HepG2 (cell line): ENCODE results near the gene TWF1.
"Not testable (repeated sequence)": the region's sequence is repeated elsewhere in the genome, so short reads cannot be mapped to it uniquely, and the experiment has no call there.

ENCODE experiments used
- BHLHE40 ChIP-seq: IDR thresholded peaks from 2 replicates; pipeline ENCODE4 v1.6.1; 2011; ENCODE audit warnings: low read length, improper control_type of control experiment
- MAFK ChIP-seq, 2 experiments: IDR thresholded peaks in 1 of 2; conservative IDR thresholded peaks in 1 of 2; 2 replicates each; pipeline ENCODE4 v1.6.1; 2011; ENCODE audit warnings: improper control_type of control experiment in 2 of 2, low read length in 2 of 2
- RNF2 ChIP-seq: fragments of 450-650 bp; conservative IDR thresholded peaks from 2 replicates; pipeline ENCODE4 v1.6.1; 2016; ENCODE audit warnings: low read depth
- ZNF180 ChIP-seq: sonication (generic); formaldehyde crosslinking; IDR thresholded peaks from 2 replicates; pipeline ENCODE4 v1.4.0; 2020; ENCODE audit warnings: low read depth, missing genetic modification reagents, borderline replicate concordance
- ZNF24 ChIP-seq: fragments of 450-650 bp; IDR thresholded peaks from 2 replicates; pipeline ENCODE4 v1.6.1; 2017; ENCODE audit warnings: antibody characterized with exemption, mild to moderate bottlenecking
- TF ChIP-seq, protein P1 (sequence below): sonication (generic); formaldehyde crosslinking; IDR thresholded peaks from 2 replicates; pipeline ENCODE4 v1.5.0; 2020; ENCODE audit warnings: mild to moderate bottlenecking, missing genetic modification reagents, moderate library complexity
- TF ChIP-seq, protein P2 (sequence below): sonication (generic); formaldehyde crosslinking; IDR thresholded peaks from 2 replicates; pipeline ENCODE4 v1.4.0; 2020; ENCODE audit warnings: mild to moderate bottlenecking, missing genetic modification reagents
- TF ChIP-seq, protein P3 (sequence below): sonication (generic); formaldehyde crosslinking; IDR thresholded peaks from 2 replicates; pipeline ENCODE4 v1.4.0; 2020; ENCODE audit warnings: mild to moderate bottlenecking, missing genetic modification reagents
- TF ChIP-seq, protein P4 (sequence below): sonication (generic); formaldehyde crosslinking; IDR thresholded peaks from 2 replicates; pipeline ENCODE4 v1.8.0; 2022; ENCODE audit warnings: mild to moderate bottlenecking, missing genetic modification reagents, moderate library complexity
- TF ChIP-seq, protein P5 (sequence below): sonication (generic); formaldehyde crosslinking; IDR thresholded peaks from 2 replicates; pipeline ENCODE4 v1.4.0; 2020; ENCODE audit warnings: missing genetic modification reagents
- TF ChIP-seq, protein P6 (sequence below): sonication (generic); formaldehyde crosslinking; IDR thresholded peaks from 2 replicates; pipeline ENCODE4 v1.8.0; 2023; ENCODE audit warnings: mild to moderate bottlenecking, missing genetic modification reagents

DNA sequence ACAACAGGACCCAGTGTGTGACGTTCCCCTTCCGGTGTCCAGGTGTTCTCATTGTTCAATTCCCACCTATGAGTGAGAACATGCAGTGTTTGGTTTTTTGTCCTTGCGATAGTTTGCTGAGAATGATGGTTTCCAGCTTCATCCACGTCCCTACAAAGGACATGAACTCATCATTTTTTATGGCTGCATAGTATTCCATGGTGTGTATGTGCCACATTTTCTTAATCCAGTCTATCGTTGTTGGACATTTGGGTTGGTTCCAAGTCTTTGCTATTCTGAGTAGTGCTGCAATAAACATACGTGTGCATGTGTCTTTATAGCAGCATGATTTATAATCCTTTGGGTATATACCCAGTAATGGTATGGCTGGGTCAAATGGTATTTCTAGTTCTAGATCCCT lies 54.8 kb downstream of the TWF1 start:
- TF ChIP-seq, protein P1, sequence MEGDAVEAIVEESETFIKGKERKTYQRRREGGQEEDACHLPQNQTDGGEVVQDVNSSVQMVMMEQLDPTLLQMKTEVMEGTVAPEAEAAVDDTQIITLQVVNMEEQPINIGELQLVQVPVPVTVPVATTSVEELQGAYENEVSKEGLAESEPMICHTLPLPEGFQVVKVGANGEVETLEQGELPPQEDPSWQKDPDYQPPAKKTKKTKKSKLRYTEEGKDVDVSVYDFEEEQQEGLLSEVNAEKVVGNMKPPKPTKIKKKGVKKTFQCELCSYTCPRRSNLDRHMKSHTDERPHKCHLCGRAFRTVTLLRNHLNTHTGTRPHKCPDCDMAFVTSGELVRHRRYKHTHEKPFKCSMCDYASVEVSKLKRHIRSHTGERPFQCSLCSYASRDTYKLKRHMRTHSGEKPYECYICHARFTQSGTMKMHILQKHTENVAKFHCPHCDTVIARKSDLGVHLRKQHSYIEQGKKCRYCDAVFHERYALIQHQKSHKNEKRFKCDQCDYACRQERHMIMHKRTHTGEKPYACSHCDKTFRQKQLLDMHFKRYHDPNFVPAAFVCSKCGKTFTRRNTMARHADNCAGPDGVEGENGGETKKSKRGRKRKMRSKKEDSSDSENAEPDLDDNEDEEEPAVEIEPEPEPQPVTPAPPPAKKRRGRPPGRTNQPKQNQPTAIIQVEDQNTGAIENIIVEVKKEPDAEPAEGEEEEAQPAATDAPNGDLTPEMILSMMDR (CRISPR knock-in tag), result not testable (repeated sequence)
- not testable (repeated sequence) for TF ChIP-seq ZNF180 (CRISPR knock-in tag); BHLHE40; RNF2; MAFK (conservative IDR thresholded peaks at IDR 0.05 in 1 of 2, IDR thresholded peaks at IDR 0.05 in 1 of 2; ENCODE audit: low read length in 2 of 2); ZNF24
- TF ChIP-seq, protein P2, sequence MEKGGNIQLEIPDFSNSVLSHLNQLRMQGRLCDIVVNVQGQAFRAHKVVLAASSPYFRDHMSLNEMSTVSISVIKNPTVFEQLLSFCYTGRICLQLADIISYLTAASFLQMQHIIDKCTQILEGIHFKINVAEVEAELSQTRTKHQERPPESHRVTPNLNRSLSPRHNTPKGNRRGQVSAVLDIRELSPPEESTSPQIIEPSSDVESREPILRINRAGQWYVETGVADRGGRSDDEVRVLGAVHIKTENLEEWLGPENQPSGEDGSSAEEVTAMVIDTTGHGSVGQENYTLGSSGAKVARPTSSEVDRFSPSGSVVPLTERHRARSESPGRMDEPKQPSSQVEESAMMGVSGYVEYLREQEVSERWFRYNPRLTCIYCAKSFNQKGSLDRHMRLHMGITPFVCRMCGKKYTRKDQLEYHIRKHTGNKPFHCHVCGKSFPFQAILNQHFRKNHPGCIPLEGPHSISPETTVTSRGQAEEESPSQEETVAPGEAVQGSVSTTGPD (CRISPR knock-in tag), result not testable (repeated sequence)
- TF ChIP-seq, protein P3, sequence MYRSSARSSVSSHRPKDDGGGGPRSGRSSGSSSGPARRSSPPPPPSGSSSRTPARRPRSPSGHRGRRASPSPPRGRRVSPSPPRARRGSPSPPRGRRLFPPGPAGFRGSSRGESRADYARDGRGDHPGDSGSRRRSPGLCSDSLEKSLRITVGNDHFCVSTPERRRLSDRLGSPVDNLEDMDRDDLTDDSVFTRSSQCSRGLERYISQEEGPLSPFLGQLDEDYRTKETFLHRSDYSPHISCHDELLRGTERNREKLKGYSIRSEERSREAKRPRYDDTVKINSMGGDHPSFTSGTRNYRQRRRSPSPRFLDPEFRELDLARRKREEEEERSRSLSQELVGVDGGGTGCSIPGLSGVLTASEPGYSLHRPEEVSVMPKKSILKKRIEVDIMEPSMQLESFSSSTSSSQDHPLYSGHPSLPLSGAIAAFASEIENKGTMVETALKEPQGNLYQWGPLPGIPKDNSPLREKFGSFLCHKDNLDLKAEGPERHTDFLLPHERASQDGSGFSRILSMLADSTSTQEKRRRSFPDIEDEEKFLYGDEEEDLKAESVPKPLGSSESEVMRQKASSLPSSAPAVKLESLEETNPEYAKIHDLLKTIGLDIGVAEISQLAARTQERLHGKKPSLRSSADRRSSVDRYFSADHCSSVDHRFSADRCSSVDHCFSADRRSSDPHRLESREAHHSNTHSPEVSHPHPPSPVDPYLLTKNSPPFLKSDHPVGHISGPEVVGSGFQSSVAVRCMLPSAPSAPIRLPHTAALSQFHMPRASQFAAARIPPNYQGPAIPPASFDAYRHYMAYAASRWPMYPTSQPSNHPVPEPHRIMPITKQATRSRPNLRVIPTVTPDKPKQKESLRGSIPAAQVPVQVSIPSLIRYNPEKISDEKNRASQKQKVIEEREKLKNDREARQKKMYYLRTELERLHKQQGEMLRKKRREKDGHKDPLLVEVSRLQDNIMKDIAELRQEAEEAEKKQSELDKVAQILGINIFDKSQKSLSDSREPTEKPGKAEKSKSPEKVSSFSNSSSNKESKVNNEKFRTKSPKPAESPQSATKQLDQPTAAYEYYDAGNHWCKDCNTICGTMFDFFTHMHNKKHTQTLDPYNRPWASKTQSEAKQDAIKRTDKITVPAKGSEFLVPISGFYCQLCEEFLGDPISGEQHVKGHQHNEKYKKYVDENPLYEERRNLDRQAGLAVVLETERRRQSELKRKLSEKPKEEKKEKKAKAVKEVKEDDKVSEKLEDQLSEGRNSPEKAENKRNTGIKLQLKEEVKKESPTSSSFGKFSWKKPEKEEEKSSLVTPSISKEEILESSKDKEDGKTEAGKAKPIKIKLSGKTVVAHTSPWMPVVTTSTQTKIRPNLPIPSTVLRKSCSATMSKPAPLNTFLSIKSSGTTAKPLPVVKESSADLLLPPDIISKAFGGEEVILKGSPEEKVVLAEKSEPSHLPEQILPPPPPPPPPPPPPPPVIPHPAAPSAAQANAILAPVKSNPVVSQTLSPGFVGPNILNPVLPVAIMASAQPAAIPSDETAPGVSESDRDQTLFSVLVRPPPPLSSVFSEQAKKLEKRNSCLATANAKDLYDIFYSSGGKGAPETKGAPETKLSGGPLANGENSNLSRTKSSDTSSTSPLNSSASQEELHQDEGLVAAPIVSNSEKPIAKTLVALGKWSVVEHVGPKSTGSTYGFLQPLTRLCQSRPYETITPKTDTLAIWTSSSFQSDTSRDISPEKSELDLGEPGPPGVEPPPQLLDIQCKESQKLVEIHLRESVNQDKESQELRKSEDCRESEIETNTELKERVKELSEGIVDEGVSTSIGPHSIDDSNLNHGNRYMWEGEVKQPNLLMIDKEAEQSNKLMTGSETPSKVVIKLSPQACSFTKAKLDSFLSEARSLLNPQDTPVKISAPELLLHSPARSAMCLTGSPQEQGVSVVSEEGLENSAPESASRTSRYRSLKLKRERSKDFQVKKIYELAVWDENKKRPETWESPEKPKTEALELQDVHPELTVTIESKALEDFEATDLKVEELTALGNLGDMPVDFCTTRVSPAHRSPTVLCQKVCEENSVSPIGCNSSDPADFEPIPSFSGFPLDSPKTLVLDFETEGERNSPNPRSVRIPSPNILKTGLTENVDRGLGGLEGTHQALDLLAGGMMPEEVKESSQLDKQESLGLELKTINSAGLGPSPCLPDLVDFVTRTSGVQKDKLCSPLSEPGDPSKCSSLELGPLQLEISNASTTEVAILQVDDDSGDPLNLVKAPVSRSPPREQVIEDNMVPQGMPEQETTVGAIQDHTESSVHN, result not testable (repeated sequence)
- TF ChIP-seq, protein P4, sequence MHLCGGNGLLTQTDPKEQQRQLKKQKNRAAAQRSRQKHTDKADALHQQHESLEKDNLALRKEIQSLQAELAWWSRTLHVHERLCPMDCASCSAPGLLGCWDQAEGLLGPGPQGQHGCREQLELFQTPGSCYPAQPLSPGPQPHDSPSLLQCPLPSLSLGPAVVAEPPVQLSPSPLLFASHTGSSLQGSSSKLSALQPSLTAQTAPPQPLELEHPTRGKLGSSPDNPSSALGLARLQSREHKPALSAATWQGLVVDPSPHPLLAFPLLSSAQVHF (CRISPR knock-in tag), result not testable (repeated sequence)
- TF ChIP-seq, protein P5, sequence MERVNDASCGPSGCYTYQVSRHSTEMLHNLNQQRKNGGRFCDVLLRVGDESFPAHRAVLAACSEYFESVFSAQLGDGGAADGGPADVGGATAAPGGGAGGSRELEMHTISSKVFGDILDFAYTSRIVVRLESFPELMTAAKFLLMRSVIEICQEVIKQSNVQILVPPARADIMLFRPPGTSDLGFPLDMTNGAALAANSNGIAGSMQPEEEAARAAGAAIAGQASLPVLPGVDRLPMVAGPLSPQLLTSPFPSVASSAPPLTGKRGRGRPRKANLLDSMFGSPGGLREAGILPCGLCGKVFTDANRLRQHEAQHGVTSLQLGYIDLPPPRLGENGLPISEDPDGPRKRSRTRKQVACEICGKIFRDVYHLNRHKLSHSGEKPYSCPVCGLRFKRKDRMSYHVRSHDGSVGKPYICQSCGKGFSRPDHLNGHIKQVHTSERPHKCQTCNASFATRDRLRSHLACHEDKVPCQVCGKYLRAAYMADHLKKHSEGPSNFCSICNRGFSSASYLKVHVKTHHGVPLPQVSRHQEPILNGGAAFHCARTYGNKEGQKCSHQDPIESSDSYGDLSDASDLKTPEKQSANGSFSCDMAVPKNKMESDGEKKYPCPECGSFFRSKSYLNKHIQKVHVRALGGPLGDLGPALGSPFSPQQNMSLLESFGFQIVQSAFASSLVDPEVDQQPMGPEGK (CRISPR knock-in tag), result not testable (repeated sequence)
- TF ChIP-seq, protein P6, sequence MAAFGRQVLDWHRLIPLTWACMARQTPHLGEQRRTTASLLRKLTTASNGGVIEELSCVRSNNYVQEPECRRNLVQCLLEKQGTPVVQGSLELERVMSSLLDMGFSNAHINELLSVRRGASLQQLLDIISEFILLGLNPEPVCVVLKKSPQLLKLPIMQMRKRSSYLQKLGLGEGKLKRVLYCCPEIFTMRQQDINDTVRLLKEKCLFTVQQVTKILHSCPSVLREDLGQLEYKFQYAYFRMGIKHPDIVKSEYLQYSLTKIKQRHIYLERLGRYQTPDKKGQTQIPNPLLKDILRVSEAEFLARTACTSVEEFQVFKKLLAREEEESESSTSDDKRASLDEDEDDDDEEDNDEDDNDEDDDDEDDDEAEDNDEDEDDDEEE, result not testable (repeated sequence)
